DMS153 (cell line): ENCODE data around the gene DBX1.
"Not testable (repeated sequence)": the region's sequence is repeated elsewhere in the genome, so short reads cannot be mapped to it uniquely, and the experiment has no call there.

ENCODE experiments used
- DNase-seq: peaks from one replicate; lab custom pipeline; 2025; lab: John Stamatoyannopoulos, UW

The DBX1 gene, protein sequence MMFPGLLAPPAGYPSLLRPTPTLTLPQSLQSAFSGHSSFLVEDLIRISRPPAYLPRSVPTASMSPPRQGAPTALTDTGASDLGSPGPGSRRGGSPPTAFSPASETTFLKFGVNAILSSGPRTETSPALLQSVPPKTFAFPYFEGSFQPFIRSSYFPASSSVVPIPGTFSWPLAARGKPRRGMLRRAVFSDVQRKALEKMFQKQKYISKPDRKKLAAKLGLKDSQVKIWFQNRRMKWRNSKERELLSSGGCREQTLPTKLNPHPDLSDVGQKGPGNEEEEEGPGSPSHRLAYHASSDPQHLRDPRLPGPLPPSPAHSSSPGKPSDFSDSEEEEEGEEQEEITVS

GRCh38 chr11:20160425-20161229, at the start of gene DBX1:
Gene DBX1 (minus strand): TSS chr11:20160475. CDS start chr11:20160324, 151 bp downstream.
- no peak for DNase-seq

DNA sequence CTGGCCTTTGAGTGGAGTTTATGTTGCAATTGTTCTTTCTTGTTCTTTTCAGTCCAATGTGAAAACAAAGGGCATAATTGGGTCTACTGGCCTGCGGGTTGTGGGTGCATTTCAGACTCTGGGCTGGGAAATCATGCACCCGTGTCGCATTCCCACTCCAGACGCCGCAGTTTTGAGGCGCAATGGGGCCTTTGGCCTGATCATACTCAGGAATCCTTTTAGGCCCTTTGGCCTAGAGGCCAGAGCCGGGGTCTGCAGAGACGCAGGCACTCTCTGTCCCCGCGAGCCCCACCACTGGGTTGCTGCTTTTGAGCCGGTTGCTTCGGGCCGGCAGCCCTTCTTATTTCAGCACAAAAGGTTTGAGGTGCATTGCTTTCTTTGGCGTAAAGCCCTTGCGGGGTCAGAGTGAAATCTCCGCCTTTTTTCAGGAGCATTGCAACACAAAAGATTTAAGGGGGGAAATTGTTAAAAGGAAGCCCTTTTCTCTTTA, 48.4 kb upstream of the DBX1 start:
- DNase-seq: no peak

- DNase-seq: no peak
These were observed 47.7 kb upstream of the DBX1 start for GRCh38 chr11:20207781-20208621.

DNA sequence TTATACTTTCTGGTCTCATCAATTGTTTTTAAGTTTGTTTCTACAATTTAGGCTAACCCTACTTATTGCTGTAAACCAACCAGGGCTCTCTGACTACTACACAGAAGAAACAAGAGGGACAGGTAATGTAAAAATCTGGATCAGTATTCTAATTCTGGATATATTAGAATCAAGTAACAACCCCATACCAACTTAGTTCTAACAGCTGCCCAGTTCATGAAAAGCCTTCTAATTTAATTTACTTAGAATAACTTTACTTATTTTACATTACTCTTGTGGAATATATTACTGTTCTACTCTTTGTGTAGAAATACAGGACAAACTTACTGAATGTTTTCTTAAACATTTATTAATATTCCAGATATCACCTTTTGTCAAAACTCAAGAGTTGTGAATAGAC, 45.5 kb upstream of the DBX1 start:
- DNase-seq: no peak

DNA sequence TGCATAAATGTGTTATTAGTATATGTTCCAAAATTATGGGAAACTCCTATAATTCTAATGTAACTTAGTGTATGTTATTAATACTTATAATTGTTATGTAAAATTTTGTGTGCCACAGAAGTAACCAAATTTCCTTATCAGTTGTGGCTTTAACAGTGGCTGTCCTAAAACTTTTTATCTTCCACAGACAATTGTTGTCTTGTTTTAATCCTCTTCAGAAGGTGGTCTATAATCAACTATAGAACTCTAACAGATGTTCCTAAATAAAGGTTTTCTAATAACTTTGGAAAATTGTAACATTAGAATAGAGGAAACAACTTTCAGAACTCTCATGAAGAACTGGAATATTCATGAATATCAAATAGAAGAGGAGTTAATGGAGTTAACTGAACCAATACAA, 44.4 kb upstream of the DBX1 start:
- no peak for DNase-seq

GRCh38 chr11:20203831-20204230, 43.6 kb upstream of the DBX1 start:
- no peak for DNase-seq

GRCh38 chr11:20201231-20201630, 41.0 kb upstream of the DBX1 start:
- no peak for DNase-seq

- not testable (repeated sequence) for DNase-seq
These were observed 40.2 kb upstream of the DBX1 start for GRCh38 chr11:20200331-20200955.

DNA sequence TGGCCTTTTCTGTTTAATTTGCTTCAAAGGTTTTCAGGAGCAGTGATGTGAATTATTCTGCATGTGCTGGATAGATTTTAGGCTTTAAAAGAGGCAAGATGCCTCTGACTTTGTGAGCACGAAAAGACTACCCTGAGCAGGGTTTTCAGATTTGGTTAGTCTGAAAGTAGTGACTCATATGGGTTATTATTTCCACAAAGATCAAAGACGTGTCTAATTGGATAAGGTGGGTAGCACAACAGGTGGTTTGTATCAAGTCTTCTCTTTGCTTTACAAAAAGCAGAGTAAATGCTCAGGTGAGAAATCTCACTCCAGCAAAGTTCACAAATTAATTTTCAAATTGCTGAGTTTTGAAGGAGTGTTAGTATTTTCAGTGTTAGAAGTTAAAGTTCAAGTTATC, 37.6 kb upstream of the DBX1 start:
- no peak for DNase-seq

DNA sequence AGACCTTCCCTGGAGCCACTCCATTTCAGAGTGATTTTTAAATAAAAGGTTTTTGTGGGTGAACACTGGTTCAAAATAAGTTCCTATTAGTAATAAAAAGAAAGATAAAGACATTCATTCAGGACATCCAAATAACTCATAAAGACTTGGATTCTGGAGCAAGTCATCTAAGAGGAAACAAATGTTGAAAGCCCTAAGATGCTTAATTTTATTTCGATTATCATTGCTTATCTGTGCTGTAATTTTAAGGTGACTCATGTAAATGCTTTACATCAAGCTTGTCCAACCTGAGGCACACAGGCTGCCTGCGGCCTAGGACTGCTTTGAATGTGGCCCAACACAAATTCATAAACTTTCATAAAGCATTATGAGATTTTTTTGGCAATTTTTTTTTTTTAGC, 34.2 kb upstream of the DBX1 start:
- no peak for DNase-seq

GRCh38 chr11:20193307-20193706, 33.0 kb upstream of the DBX1 start:
- no peak for DNase-seq

DNA sequence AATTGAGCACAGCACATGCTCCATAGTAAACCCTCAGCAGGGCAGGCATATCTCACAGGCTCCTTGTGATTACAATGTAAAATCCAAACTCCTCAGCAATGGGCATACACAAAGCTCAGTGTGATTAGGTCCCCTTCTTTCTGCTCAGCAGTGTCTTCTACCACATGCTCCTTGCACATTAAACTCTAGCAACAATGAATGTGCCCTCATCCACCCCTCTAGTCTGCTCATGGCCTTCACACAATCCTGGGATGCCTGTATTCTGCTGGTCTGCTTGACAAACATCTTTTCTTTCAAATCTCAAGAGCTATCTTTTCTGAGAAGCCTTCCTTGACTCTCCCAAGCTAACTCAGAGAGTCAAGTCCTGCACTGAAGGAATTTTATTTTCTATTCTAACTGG, 32.4 kb upstream of the DBX1 start:
- DNase-seq: no peak

DNA sequence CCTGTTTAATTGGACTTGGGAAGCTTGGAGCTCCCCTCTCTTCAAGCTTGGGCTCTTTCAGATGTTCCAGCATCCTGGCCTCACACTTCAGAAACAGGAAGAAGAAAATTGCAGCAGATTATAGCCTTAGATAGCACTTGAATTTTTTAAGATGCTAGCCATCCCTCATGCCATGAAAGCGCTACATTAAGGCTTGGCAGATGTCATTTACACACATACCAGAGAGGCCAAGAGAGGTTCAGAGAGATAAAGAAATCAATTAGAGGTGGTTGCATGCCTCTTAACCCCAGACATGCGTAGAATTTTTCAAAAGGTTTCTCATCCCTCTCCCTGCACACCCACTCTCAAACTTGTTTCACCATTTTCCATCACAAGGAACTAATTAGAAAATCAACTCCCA, 31.9 kb upstream of the DBX1 start:
- no peak for DNase-seq

- DNase-seq: no peak
These were observed 18.7 kb upstream of the DBX1 start for GRCh38 chr11:20178976-20179375.

GRCh38 chr11:20177136-20177535, 16.9 kb upstream of the DBX1 start:
- no peak for DNase-seq

DNA sequence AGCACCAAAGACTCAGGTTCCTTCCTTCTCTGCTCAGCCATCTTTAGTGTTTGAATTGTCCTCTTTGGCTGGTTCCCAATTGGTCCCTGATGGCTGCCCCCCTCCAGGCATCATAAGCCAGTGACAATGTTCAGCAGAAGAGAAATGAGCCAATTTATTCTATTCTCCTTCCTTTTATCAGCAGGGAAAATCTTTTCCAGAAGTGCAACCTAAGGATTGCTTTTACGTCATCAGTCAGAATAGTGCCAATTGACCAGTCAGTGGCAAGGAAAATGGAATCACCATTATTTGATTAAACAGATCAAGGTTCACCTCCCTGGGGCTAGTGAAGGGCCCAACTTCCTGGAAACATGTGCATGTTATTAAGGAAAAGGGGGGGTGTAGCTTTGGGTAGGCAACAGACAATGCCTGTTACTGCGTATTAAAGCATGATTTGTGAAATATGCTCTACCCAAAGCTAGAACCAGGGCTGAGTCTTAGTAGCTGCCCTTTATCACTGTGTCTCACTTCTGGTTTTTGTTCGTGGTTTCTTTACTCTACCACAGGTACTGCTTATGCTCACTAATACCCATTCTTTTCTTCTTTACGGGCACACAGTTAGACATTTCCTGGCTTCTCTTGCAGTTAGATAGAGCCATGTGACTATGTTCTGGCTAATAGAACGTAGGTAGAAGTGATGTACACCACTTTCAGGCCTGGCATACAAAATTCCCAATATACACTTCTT, 12.6 kb upstream of the DBX1 start:
- DNase-seq: no peak

DNA sequence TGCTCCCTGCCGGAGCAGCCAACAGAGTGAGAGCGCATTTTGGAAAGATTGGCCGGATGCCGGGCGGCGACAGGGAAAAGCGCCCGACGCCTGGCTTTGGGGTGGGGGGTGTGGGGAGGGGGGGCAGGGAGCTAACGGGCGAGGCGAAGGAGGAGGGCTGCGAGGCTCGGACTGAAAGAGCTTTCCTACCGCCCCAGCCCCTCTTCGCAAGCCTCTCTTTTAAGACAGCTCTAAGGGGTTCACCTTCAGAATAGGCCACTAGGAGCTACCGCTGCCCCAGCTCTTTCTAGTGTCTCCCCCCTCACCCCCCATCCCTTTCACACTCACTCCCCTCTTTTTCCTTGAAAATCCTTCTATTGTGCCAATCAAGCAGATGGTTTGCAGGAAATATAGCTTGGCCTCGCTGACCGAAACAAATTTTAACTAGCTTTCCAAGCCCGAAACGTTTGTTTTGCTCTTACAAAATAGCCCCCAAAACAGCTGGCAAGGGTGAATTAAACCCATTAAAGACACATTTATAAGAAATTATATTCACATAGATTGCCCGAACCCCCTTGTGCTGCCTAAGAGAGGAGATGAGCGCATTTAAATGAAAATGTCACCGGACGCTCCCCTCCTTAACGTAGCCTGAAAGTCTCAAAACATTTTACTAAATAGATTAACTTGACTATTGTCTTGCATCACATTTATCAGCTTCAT, 3.7 kb upstream of the DBX1 start:
- DNase-seq: no peak

DNA sequence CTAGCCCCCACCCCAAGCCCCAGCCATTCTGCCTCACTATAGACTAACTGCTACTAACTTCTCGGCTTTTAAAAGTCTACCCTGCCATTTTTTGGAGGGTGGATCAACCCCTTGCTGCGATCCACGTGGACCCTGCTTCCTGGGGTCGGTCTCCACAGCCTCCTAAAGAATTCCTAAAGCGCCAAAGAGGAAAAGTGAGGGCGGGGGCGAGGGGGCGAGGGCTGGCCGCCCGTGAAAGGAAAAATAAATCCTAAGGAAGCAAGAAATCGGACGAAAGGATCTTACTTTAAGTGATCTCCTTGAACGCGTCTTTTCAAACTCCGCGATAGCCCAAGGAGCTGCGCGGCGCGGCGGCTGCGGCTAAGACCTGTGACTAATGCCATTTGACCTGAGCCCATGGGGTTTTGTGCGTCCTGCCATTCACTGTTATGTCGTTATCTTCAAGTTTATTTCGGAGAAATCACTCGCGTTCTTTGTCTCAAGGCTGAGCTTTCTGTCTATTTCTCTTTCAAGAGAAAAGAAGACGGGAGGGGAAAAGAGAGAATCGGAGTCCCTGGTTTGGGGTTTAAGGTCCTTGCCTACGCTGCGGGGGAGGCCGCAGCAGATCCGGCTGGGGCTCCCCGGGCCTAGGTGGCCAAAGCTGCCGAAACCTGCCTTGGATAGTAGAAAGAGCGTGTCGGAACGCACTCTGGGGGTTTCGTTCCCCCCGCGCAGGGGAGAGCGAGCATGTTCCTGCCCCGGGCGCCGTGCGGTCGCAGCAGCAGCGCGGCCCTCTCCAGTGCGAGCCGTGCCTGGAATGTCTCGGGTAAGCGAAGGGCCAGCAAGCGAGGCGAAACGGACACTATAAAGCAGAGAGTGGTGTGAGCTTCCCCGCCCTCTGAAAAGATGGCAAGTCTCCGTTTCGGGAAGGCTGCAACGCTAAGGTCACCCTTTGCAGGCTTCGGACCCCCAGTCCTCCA, 2.8 kb upstream of the DBX1 start:
- no peak for DNase-seq
